ENCODE measurements around the gene ADORA3. TPM values are rescaled to one million over a fixed set of nuclear protein-coding genes. Genes with fewer than 3 reads are reported as not detected.

ADORA3 gene
- total RNA-seq, 2 experiments from 2014 or later = 0.17 TPM; not detected in 1

- Histone ChIP-seq H3K4me3 (ENCODE audit: low read depth, low read length, poor library complexity, severe bottlenecking) (peak overlapping the region; percentile 38), H3K79me2 (ENCODE audit: insufficient read depth, low read depth, low read length) (no peaks in the 10 kb centered on the region), H3K27ac (ENCODE audit: low read depth, low read length, poor library complexity, severe bottlenecking) (peak overlapping the region; percentile 66), H3K9me2 (ENCODE audit: insufficient read depth, low read length) (no peaks in the 10 kb centered on the region), H3K4me1 (ENCODE audit: insufficient read depth, low read length, poor library complexity, severe bottlenecking) (peaks cover 26% of the 10 kb centered on the region), H3K36me3 (ENCODE audit: insufficient read depth, low read length) (peaks cover 22% of the 10 kb centered on the region), H3K9me3 (ENCODE audit: low read length) (peaks cover 4% of the 10 kb centered on the region; the same call in 1 of the 2 replicates), H3K4me2 (ENCODE audit: low read length) (peak overlapping the region; percentile 71), H2AFZ (ENCODE audit: low read length) (peak overlapping the region; percentile 64; the same call in 1 of the 2 replicates), H4K20me1 (ENCODE audit: insufficient read depth, low read length) (no peaks in the 10 kb centered on the region)
- TF ChIP-seq, protein P1, sequence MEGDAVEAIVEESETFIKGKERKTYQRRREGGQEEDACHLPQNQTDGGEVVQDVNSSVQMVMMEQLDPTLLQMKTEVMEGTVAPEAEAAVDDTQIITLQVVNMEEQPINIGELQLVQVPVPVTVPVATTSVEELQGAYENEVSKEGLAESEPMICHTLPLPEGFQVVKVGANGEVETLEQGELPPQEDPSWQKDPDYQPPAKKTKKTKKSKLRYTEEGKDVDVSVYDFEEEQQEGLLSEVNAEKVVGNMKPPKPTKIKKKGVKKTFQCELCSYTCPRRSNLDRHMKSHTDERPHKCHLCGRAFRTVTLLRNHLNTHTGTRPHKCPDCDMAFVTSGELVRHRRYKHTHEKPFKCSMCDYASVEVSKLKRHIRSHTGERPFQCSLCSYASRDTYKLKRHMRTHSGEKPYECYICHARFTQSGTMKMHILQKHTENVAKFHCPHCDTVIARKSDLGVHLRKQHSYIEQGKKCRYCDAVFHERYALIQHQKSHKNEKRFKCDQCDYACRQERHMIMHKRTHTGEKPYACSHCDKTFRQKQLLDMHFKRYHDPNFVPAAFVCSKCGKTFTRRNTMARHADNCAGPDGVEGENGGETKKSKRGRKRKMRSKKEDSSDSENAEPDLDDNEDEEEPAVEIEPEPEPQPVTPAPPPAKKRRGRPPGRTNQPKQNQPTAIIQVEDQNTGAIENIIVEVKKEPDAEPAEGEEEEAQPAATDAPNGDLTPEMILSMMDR (conservative IDR thresholded peaks at IDR 0.05; ENCODE audit: low read length) = no peak
- no peak for TF ChIP-seq EZH2phosphoT487 (IDR thresholded peaks at IDR 0.05; ENCODE audit: borderline replicate concordance, low read depth, low read length)
- ChIA-PET POLR2A (interaction anchor here (0.8 to 1.7 kb wide), 4 partner anchors 9 to 69 kb away, joined by 3 to 10 read pairs (median 4); no protein-coding TSS in a partner anchor), CTCF (ENCODE audit: unreplicated experiment) (interaction anchor here (0.5 to 0.7 kb wide), 3 partner anchors 11 to 257 kb away, joined by 3 read pairs; no protein-coding TSS in a partner anchor)
- BruUV-seq (replicated peaks) = no TSS peak
- intact Hi-C loops (cut with micrococcal nuclease; ENCODE audit: unreplicated experiment) = no loop called here
- peak; percentile 78 for DNase-seq (ENCODE audit: low spot score)
Observed at GRCh38 chr1:111471012-111471411, 32.4 kb downstream of the ADORA3 start.

- no peaks in the 10 kb centered on the region for H3K79me2 ChIP-seq (ENCODE audit: insufficient read depth, low read depth, low read length)
- TF ChIP-seq, protein P1 (conservative IDR thresholded peaks at IDR 0.05; ENCODE audit: low read length) = no peak
- TF ChIP-seq EZH2phosphoT487 (IDR thresholded peaks at IDR 0.05; ENCODE audit: borderline replicate concordance, low read depth, low read length) = no peak
- peak overlapping the region; percentile 64; the same call in 1 of the 2 replicates for H2AFZ ChIP-seq (ENCODE audit: low read length)
- no peak for DNase-seq (ENCODE audit: low spot score)
- no peaks in the 10 kb centered on the region for H4K20me1 ChIP-seq (ENCODE audit: insufficient read depth, low read length)
- H3K36me3 ChIP-seq (ENCODE audit: insufficient read depth, low read length) = peaks cover 22% of the 10 kb centered on the region
- H3K9me2 ChIP-seq (ENCODE audit: insufficient read depth, low read length) = no peaks in the 10 kb centered on the region
- intact Hi-C loops (cut with micrococcal nuclease; ENCODE audit: unreplicated experiment) = no loop called here
- H3K9me3 ChIP-seq (ENCODE audit: low read length) = peaks cover 4% of the 10 kb centered on the region; the same call in 1 of the 2 replicates
- peaks cover 23% of the 10 kb centered on the region for H3K4me1 ChIP-seq (ENCODE audit: insufficient read depth, low read length, poor library complexity, severe bottlenecking)
- peak overlapping the region; percentile 38 for H3K4me3 ChIP-seq (ENCODE audit: low read depth, low read length, poor library complexity, severe bottlenecking)
- no TSS peak for BruUV-seq (replicated peaks)
- CTCF ChIA-PET (ENCODE audit: unreplicated experiment) = interaction anchor here (0.6 to 0.7 kb wide), 2 partner anchors 62 to 257 kb away, joined by 3 read pairs; no protein-coding TSS in a partner anchor
- peak overlapping the region; percentile 66 for H3K27ac ChIP-seq (ENCODE audit: low read depth, low read length, poor library complexity, severe bottlenecking)
- POLR2A ChIA-PET = interaction anchor here (1.2 to 1.7 kb wide), 2 partner anchors 11 to 47 kb away, joined by 3 to 10 read pairs; no protein-coding TSS in a partner anchor
- peak overlapping the region; percentile 71 for H3K4me2 ChIP-seq (ENCODE audit: low read length)
Observed at GRCh38 chr1:111470596-111470995, 32.8 kb downstream of the ADORA3 start.

- no TSS peak for BruUV-seq (replicated peaks)
- H3K9me3 ChIP-seq (ENCODE audit: low read length) = peaks cover 4% of the 10 kb centered on the region; the same call in 1 of the 2 replicates
- H3K4me2 ChIP-seq (ENCODE audit: low read length) = no peak overlapping the region
- ChIA-PET POLR2A (no interaction called here), CTCF (ENCODE audit: unreplicated experiment) (no interaction called here)
- no peaks in the 10 kb centered on the region for H3K79me2 ChIP-seq (ENCODE audit: insufficient read depth, low read depth, low read length)
- intact Hi-C loops (cut with micrococcal nuclease; ENCODE audit: unreplicated experiment) = no loop called here
- TF ChIP-seq, protein P1 (conservative IDR thresholded peaks at IDR 0.05; ENCODE audit: low read length) = no peak
- TF ChIP-seq EZH2phosphoT487 (IDR thresholded peaks at IDR 0.05; ENCODE audit: borderline replicate concordance, low read depth, low read length) = no peak
- no peaks in the 10 kb centered on the region for H4K20me1 ChIP-seq (ENCODE audit: insufficient read depth, low read length)
- peaks cover 22% of the 10 kb centered on the region for H3K36me3 ChIP-seq (ENCODE audit: insufficient read depth, low read length)
- no peak overlapping the region for H3K4me3 ChIP-seq (ENCODE audit: low read depth, low read length, poor library complexity, severe bottlenecking)
- no peak overlapping the region for H2AFZ ChIP-seq (ENCODE audit: low read length)
- DNase-seq (ENCODE audit: low spot score) = no peak
- no peak overlapping the region for H3K27ac ChIP-seq (ENCODE audit: low read depth, low read length, poor library complexity, severe bottlenecking)
- peaks cover 23% of the 10 kb centered on the region for H3K4me1 ChIP-seq (ENCODE audit: insufficient read depth, low read length, poor library complexity, severe bottlenecking)
- no peaks in the 10 kb centered on the region for H3K9me2 ChIP-seq (ENCODE audit: insufficient read depth, low read length)
Observed at GRCh38 chr1:111469539-111469938, 33.9 kb downstream of the ADORA3 start.
